A549 treated with Mapracorat at 1 μM for 4 hours (cell line): ENCODE measurements around the gene RAPH1. TPM values are rescaled to one million over a fixed set of nuclear protein-coding genes. Genes with fewer than 3 reads are reported as not detected.

ENCODE experiments used
- total RNA-seq: library from RNA; stranded (reverse); fragments of 200-300 nt; extraction: Qiagen RNA extraction; gene quantifications from 5 replicates; pipeline ENCODE4 v1.2.3, GENCODE V29; 2022

Gene RAPH1
- 5.2 to 8.0 TPM (median 6.2 TPM) in 5 replicates for total RNA-seq

GRCh38 chr2:203535078-203535783, at the start of gene RAPH1:
RAPH1 (minus strand) TSS chr2:203535301; CDS start chr2:203495353, 39,948 bp downstream.

Other genes starting within 250 kb of the RAPH1 start
- gene ABI2, start 206.9 kb downstream of the RAPH1 start, total RNA-seq, result 44.5 to 66.5 TPM (median 57.4 TPM) in 5 replicates
- not detected in 5 replicates for gene CD28, start 171.3 kb upstream of the RAPH1 start, total RNA-seq